ENCODE results near the gene C19orf73.
A peak's percentile ranks its signal among the peaks of the same experiment; 100 is the strongest.

Gene C19orf73

GRCh38 chr19:49098795-49099194 lies 20.1 kb downstream of the C19orf73 start:
- DNase-seq (ENCODE audit: low read depth, low spot score) = no peak
- in situ Hi-C loops (cut with HindIII; ENCODE audit: low sequenced_read_pairs) = no loop called here
- H3K4me3 ChIP-seq (ENCODE audit: low read depth, low read length) = no peak overlapping the region
- no peak for TF ChIP-seq CTCF (IDR thresholded peaks at IDR 0.05; ENCODE audit: low read depth, low read length)

- in situ Hi-C loops (cut with HindIII; ENCODE audit: low sequenced_read_pairs) = no loop called here
- peak; percentile 70 for DNase-seq (ENCODE audit: low read depth, low spot score)
- TF ChIP-seq CTCF (IDR thresholded peaks at IDR 0.05; ENCODE audit: low read depth, low read length) = peak; percentile 100
- H3K4me3 ChIP-seq (ENCODE audit: low read depth, low read length) = no peak overlapping the region
Observed at GRCh38 chr19:49097453-49098288, 21.3 kb downstream of the C19orf73 start.

GRCh38 chr19:49094505-49095482 lies 24.1 kb downstream of the C19orf73 start:
- no peak overlapping the region for H3K4me3 ChIP-seq (ENCODE audit: low read depth, low read length)
- in situ Hi-C loops (cut with HindIII; ENCODE audit: low sequenced_read_pairs) = no loop called here
- no peak for TF ChIP-seq CTCF (IDR thresholded peaks at IDR 0.05; ENCODE audit: low read depth, low read length)
- no peak for DNase-seq (ENCODE audit: low read depth, low spot score)

GRCh38 chr19:49092686-49093085 lies 26.3 kb downstream of the C19orf73 start:
- DNase-seq (ENCODE audit: low read depth, low spot score) = no peak
- no peak for TF ChIP-seq CTCF (IDR thresholded peaks at IDR 0.05; ENCODE audit: low read depth, low read length)
- H3K4me3 ChIP-seq (ENCODE audit: low read depth, low read length) = no peak overlapping the region
- in situ Hi-C loops (cut with HindIII; ENCODE audit: low sequenced_read_pairs) = no loop called here

GRCh38 chr19:49091391-49092038 lies 27.4 kb downstream of the C19orf73 start:
- no peak overlapping the region for H3K4me3 ChIP-seq (ENCODE audit: low read depth, low read length)
- no peak for TF ChIP-seq CTCF (IDR thresholded peaks at IDR 0.05; ENCODE audit: low read depth, low read length)
- no peak for DNase-seq (ENCODE audit: low read depth, low spot score)
- in situ Hi-C loops (cut with HindIII; ENCODE audit: low sequenced_read_pairs) = no loop called here

GRCh38 chr19:49086296-49086695 lies 32.6 kb downstream of the C19orf73 start:
- peak overlapping the region; percentile 89 for H3K4me3 ChIP-seq (ENCODE audit: low read depth, low read length)
- in situ Hi-C loops (cut with HindIII; ENCODE audit: low sequenced_read_pairs) = no loop called here
- no peak for TF ChIP-seq CTCF (IDR thresholded peaks at IDR 0.05; ENCODE audit: low read depth, low read length)
- DNase-seq (ENCODE audit: low read depth, low spot score) = no peak
